ENCODE results near the gene DLL3.

DNA sequence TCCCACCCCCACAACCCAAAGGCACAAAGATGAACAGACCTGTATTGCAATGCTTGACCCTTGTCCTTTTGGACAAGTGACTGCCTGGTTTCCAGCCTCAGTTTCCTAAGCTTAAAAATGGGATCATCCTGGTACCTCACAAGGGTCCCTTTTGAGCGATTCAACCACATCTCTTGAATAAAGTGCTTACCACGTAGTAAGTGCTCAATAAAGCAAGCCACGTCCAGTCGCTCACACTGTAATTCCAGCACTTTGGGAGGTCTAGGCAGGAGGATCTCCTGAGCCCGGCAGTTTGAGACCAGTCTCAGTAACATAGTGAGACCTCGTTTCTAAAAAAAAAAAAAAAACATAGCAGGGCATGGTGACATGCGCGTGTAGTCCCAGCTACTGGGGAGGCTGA lies 1.2 kb downstream of the DLL3 start:
- TF ChIP-seq, protein P1, sequence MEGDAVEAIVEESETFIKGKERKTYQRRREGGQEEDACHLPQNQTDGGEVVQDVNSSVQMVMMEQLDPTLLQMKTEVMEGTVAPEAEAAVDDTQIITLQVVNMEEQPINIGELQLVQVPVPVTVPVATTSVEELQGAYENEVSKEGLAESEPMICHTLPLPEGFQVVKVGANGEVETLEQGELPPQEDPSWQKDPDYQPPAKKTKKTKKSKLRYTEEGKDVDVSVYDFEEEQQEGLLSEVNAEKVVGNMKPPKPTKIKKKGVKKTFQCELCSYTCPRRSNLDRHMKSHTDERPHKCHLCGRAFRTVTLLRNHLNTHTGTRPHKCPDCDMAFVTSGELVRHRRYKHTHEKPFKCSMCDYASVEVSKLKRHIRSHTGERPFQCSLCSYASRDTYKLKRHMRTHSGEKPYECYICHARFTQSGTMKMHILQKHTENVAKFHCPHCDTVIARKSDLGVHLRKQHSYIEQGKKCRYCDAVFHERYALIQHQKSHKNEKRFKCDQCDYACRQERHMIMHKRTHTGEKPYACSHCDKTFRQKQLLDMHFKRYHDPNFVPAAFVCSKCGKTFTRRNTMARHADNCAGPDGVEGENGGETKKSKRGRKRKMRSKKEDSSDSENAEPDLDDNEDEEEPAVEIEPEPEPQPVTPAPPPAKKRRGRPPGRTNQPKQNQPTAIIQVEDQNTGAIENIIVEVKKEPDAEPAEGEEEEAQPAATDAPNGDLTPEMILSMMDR (IDR thresholded peaks at IDR 0.05 in 8 of 11, conservative IDR thresholded peaks at IDR 0.05 in 3 of 11) = no peak
- no peak for TF ChIP-seq POLR2A (IDR thresholded peaks at IDR 0.05)

Measured in spleen (tissue), 7 donors.